CD1c-positive myeloid dendritic cell (primary cell): ENCODE results near the gene RXRA.

Experiments used
- DNase-seq: peaks from one replicate; pipeline ENCODE4 v3.0.0-alpha.2; 2016; ENCODE audit errors: extremely low spot score

The RXRA gene

DNA sequence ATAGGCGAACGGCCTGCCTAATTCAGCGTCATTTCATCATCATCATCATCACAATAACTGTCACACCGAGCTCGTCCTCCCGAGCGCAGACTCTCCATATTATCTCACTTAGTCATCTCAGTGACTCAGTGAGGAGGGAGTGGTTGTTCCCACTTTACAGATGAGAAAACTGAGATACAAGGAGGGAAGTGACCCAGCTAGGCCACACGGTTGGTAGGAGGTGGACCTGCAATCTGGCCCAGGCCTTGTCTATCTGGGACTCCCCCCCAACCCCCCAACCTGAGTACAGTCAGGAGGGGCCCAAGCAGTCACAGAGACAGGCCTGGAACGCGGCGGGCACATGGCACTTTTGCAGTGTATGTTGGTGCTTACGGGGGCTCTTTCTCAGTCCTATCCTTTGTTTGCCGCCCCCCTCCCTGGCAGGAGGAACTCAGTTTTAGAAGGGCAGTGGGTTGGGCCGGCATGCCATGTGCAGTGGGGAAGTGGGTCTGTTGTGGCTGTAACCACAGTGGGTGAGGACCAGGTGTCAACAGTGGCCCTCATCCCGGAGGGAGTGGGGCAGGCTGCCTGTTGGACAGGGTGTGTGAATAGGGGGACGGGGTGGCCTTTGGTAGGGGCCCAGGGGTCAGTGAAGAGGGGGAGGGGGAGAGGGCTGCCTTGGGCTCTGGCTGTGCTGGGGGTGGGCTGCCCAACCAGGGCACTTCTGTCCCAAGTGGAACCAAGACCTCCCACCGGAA, 1.7 kb upstream of the RXRA start:
- DNase-seq = peak; percentile 64

DNA sequence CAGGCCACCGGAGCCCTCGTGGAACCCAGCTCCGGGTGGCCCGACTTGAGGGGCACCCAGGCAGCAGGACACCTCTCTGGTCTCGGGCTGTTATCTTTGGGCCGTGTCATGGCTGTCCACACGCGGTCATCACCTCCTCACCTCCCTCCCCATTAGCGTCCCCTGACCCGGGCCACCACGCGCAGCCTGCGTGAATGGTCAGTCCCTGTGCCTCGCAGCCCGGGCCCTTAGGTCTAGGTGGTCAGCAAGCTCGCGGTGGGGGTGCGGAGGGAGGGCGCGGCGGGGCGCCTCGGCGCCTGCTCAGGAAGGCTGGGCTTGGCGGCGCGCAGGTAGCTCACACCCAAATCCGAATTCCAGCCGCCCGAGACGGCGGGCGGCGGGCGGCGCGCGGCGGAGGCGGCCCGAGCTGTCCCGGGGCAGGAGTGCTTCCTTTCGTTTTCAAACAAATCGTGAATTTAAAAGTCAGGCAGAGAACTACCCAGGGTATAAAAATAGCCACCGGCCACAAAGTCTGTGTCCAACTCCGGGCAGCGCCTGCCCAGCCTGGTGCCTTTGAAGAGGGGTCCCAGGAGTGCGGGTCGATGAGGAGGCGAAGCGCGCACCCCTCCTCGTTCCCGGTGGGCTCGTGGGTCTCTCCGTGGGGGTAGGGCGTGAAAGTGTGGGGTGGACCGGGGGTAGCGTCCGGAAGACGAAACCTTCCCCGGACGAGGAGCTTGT, 1.0 kb upstream of the RXRA start:
- DNase-seq = peak; percentile 39

DNA sequence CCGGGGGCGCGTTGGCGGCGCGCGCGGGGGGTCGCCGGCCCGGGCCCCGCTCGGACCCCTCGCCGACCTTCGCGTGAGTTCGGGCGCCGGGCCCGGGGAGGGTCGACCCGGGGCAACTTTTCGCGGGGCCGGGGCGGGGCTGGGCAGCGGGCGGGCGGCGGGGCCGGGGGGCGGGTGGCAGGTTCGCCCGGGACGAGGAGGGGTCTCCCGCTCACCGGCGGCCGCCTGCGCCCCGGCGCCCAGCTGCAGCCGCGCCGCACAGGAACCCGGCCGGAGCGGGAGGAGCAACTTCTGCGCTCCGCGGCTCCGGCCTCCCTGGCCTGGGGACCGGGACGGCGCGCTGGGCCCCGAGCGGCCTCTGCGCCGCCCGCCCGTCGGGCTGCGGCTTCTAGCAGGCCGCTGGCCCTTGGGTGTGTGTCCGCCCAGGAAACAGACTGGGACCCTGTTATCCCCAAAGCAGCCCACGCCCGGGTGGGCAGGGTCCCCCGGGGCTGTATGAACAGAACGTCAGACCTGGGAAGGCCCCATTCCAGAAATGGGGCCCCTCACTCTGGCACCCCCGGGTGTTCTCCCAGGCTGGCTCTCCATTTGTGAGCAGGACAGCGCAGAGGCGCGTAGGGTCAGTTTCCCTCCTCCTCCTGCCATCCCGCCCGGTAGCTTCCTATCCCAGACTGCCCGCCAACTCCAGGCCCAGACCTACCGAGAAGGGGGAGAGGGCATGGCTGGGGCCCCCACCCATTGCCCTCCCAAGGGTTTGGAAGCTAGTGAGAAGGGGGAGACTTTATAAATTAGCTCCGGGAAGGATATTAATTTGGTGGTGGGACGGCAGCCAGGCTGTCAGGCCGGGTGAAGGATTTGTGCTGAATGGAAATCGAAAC, 708 bp downstream of the RXRA start:
- DNase-seq = peak; percentile 21

DNA sequence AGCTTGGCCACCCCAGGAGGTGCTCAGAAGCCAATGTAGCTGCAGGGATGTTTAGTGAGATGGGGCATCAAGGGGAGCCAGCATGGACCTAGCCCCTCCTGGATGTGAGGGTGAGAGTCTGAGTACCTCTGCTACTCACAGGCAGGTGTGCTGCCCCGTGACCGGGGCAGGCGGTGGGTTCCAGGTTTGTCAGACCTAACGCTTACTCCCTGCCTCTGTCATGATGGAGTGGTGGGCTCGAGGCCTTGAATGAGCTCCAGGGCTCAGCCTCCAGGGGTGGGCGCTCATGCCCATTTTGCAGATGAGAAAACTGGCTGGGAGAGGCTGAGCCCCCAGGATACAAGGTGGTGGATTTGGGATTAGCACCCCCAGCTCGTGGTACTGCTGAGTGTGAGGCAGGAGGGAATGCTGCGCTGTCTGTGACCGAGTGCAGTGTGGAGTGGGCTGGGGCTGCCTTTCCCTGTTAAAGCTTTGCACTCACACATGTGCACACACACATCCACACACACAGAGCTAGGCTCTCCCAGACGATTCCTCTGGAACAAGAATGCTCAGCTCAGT, 1.5 kb downstream of the RXRA start:
- no peak for DNase-seq

DNA sequence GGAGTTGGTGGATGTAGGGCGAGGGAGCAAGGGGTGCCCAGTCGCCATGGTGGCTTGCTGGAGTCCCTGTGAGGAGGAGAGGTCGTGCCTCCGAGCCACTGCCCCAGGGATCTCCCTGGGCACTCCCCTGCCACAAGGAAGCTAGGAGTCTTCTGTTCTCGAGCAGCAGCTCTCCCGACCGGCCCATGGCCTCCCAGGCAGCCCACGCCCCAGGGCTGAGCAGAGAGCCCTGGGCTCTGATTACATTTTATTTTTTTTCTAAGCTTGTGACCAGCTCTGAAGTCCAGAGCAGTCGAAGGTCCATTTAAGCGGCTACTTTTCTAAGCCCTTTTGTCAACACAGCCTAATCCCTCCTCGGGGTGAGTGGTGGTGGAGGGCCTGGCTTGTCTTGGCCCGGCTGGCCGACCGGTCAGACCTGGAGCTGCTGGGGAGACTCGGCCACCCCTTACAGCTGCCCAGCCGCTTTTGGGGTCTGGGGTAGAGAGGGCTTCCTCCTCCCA, 2.1 kb downstream of the RXRA start:
- no peak for DNase-seq

DNA sequence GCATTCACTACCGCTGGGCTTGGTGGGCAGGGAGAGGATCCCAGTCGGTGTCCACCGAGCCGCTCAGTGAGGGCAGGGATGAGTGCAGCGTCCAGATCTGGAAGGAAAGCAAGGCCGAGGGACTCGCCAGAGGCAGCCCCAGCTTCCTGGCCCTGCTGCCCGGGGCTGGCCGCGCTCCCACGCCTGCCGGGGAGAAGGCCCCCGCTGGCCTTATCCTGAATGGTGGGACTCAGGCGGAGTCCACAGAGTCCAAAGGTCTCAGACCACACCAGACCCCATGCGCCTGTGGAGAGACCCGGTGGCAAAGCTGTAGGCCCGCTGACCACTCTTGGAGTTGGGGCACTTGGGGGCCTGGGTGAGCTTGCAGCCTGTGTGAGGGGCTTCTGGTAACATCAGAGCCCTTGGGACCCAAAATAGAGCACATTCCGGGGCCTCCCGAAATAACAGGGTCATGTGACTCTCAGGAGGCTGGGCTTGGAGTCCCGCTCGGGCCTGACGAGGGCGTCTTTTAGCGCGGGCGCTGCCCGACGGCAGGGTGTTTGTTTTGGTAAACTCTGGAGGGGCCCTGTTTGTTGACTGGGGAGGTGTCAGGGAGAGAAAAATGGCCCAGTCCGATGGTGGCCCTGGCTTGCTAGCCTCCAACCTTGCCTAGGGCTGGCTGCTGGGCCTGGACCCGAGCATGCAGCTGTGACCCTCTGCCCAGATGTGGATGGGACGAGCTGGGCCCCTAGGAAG, 2.8 kb downstream of the RXRA start:
- DNase-seq = no peak

DNA sequence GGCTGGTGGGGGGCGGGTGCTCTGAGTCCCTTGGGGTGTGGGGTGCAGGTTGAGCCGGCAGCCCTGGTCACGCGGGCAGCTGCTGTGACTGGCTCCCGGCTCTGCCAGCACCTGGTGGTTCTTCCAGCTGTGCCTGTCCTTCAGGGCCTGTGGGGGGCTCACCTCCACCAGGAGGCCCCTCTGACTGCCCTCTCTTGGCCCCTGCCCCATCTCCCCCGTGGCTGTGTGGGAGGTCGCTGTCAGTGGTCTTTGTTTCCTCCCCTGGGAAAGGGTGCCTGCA, 3.3 kb downstream of the RXRA start:
- no peak for DNase-seq

DNA sequence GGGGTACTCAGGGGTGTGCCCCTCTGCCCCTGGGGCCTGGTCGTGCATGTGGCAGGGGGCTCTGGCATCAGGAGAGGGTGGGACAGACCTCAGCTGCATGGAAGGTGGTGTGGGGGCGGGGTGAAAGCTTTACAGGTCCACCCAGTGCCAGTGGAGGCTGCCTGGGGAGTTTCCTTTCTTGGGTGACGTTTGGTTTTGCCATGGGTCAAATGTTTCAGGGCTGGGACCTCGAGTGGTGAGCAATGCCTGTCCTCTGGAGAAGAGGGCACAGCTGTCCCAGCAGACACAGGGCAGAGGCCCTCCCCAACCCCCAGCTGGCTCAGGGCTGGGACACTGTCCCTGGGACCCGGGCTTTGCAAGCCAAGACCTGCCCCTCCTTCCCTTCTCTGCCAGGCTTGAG, 3.6 kb downstream of the RXRA start:
- DNase-seq = peak; percentile 13

DNA sequence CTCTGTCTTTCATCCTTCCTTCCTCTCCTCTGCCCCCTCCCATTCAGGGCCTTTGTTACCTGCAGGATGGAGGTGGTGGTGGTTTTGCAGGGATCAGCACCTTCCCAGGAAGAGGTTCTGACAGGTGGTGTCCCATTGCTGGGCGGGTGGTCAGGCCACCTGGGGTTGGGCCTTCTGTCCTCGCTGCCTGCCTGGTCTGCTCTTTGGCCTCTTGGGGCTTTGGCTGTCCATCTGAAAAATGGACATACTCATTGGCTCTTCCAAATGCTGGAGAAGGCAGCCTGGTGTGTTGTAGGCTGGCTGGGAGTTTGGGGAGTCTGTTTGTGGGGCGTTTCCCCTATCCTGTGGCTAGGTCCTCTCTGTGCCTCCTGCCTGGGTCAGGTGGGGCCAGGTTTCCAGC, 4.3 kb downstream of the RXRA start:
- no peak for DNase-seq

DNA sequence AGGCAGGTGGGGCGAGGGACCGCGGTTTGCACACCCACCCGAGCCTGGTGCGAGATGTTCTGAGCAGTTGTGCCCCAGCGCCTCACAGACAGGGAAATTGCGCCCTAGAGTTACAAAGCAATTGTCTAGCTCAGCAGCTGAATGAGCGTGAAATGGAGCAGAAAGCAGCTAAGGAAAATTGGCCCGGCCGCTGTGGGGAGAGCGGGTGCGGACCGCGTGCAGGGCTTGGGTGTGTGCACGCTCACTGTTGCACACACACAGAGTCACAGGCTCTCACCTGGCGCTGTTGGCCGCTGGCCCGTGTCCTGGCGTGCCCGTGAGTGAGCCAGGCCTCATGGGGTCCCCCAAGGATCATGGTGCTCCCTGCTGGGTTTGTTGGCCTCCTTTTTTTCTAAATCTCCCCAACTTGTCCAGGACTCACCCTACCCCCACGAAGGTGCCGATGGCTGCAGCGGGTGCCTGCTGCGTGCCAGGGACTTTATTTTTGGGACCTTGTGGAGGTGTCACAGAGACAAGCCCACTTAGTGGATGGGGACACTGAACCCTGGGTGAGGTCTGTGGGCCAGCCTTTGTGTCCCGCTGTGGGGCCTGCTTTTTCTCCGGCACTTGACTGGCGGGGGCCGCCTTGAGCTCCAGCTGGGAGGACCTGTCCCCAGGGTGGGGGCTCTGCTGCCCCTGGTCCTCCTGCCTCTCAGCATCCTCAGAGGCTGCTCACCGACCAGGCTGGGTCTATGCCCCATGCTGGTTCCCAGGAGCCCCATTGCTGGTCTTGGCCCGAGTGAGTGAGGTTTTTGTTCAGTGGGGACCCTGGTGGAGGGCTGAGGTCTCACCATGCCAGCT, 5.2 kb downstream of the RXRA start:
- DNase-seq = no peak

DNA sequence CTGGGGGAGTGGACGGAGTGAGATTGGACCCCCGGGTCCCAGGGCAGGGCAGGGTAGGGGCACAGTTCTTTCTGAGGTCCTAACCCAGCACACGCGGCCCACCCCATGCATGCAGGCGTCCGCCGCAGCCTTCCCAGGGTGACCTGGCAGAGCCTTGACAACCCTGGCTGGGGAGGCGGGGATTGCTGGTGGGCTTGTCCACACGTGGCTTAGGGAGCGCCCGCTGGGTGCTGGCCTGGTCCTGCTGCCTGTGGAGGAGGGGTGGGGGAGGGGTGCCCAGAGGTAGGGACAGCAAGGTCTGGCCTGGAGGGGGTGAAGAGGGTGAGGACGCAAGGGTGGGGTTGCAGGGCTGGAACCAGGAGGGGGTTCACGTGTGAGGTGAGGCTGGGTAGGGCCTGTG, 6.0 kb downstream of the RXRA start:
- no peak for DNase-seq

DNA sequence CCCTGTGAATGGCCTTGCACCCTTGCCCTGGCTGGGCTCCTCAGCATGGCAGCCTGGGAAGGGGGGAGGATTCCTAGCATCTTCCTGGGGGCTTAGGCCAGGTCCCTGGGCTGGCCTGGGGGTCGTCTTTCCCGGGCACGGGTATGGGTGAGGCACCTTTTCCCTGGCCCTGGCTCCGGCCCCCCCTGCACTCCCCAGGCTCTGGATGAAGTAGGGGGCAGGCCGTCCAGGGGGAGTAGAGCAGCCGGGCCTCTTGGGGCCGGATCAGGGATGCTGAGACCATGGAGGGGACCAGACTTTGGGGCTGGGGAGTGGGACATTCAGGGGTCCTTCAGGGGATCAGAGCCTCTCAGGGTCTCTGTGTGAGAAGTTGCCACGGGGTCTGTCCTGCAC, 6.6 kb downstream of the RXRA start:
- DNase-seq = no peak

DNA sequence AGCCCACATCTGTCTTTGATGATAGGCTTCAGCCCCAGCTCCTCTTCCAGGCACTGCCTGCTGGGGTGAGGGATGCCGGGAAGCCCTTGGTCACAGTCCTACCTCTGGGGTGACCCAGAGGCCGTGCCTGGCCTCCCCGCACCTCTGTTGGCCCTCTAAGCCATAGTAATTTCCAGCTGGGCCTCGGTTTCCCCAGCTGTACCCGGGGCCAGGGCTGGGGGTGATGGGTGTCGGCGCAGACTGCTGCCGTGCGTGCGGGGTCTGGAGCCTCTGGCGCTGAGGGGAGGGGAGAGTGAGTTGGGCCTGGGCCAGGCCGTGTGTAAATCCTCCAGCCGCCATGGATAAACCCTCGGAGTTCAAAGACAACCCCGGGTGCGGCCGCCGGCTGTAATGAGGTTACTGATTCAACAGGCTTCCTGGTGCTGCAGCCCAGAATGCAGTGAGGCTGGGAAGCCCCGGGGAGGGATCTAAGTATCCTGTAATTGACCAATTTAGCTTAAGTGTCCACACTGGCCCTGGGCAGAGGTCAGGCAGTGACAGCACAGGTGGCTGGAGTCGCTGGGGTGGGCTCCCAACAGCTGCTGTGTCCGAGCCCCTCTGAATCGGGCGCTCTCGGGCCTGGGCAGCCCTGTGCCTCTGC, 7.1 kb downstream of the RXRA start:
- no peak for DNase-seq

DNA sequence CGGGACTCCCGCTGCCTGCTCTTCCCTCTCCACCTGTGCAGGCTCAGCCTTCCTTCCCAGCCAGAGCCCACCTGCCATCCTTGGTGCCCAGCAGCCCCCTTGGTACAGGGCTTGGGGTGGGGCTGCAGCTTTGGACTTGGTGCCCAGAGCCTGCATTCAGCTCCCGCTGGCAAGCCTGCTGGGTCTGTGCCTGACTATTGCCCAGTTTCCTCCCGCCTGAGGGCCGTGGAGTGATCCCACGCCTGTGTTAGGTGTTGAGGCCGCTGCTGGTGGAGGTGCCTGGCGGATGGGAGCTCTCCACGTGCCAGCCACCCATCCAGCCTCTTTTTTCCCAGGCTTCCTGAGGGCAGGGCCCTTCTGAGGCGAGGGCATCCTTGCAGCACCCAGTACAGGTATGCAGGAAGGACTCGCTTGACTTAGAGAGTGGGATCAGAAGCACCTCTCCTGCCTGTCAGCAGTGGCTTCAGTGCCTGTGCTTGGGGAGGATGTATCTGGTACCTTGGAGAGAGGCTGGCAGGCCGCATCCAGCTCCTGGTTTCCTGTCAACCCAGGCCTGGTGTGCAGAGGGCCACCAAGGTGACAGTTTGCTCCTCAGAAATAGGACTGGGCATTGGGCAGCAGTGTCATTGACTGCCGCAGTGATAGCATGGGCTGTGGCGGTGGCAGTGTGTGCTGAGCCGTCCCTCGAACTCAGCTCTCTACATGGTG, 7.8 kb downstream of the RXRA start:
- DNase-seq = no peak

DNA sequence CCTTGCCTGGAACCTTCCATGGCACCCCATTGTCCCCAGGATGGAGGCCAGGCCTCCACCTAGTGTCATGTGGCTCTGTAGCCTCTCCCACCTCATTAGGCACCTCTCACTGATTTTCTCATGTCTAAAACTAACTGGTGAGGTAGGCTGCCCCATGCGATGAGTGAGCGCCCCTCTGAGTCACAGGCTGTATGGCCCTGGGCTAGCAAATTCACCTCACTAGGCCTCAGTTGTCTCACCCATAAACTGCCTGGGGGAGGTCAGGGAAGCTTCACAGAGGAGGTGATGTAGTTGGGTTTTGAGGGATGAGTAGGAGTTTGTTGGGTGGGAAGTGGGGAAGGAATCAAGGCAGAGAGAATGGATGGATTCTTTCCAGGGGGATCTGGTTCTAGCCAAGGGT, 8.8 kb downstream of the RXRA start:
- DNase-seq = no peak

DNA sequence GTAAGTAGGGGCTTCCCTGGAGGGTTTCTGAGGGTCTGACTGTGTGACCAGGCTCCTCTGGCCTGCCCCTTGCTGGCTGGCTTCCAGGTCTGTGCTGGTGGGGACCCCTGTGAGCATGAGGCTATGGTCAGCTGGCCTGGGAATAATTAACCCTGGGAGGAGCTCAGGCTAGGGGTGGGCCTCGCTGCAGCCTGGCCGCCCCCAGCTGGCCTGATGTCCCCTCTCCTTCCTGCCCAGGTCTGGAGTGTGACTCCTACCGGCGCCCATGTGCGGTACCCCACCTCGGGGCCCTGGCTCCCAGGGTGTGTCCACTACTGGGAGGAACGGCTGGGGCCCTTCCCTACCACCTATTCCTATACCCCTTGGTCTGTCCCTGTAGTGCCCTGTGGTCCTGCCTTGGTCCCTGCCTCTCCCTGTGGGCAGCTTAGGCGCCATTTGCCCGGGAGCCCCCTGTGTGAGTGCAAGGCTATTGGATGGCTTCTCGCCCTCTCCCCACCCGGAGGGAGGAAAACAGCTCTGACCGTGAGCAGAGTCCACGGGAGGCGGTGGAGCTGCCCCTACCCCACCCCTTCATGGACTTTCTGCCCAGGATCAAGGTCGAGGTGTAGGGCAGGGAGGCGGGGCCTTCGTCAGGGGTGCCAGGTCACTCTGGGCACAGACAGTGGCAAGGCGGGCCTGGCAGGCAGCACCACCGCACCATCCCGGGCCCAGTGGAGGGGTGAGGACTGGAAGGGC, 9.4 kb downstream of the RXRA start:
- DNase-seq = no peak

DNA sequence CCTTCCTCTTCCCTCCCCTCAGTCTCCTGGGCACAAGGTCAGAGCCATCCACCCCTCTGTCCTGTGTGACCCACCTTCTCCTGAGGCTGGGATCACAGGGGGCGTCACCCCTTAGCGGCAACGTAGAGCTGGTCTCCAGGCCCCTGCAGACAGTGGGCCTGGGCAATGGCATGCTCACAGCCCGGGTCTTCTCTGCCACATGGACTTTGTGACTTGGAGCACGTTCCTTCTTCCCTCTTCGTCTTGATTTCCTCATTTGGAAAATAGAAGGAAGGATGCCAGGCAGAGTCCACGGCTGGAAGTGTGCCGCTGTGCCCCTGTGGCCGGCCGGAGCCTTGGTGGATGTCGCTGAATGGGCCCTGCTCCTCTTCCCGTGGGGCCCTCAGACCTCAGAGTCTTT, 10.0 kb downstream of the RXRA start:
- peak; percentile 23 for DNase-seq

DNA sequence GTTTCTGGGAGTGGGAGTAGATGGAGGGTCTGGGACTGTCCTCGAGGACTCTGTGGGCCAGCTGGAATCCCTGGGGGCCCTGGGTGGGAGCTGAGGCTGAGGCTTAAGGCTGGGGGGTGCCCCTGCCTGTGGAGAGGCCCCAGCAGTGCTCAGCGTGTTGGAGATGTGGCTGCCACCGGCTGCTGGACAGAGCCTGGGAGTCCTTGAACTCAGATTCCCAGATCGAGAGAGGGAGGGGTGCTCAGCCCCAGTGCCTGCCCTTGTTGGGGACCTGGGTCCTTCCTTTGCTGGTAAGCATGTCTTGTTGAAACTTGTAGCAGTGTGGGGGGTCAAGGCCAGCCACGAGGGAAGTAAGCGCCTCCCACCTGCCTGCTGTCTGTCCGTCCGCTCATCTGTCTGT, 10.7 kb downstream of the RXRA start:
- DNase-seq = no peak

DNA sequence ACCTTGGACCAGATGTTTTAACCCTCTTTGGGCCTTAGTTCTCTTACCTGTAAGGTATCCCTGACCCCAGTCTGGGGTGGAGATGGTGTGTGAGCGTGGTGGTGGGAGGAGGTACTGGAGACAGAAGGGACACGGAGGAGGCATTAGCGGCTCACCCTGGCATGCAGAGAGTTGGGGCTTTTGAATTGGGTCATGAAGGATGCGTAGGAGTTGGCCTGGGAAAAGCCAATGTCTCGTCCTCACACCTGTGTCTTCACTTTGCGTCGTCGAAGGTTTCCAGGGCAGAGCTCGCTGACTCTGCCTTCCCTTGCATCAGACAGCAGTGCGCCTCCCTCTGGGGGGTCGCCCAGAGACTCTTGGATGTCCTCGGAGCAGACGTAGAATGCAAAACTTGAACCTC, 11.2 kb downstream of the RXRA start:
- no peak for DNase-seq
